Endothelial cell of umbilical vein (primary cell): ENCODE data around the gene ADGRG4.

Source experiments
- CTCF ChIP-seq, 2 donors: IDR thresholded peaks; 1 replicate in 1 of 2; 2 replicates in 1 of 2; pipeline ENCODE4 v1.5.1; 2011; ENCODE audit warnings: low read length in 2 of 2, mild to moderate bottlenecking in 2 of 2, moderate library complexity in 2 of 2, control low read depth in 1 of 2, inconsistent platforms in 1 of 2, low read depth in 1 of 2; ENCODE audit not compliant: insufficient read depth in 1 of 2; ENCODE audit errors: extremely low read depth in 1 of 2
- FOS ChIP-seq: IDR thresholded peaks from 2 replicates; pipeline ENCODE4 v1.6.1; 2011; ENCODE audit warnings: mild to moderate bottlenecking, low read length, moderate library complexity, borderline replicate concordance; ENCODE audit not compliant: insufficient read depth
- GATA2 ChIP-seq: IDR thresholded peaks from 2 replicates; pipeline ENCODE4 v1.7.0; 2011; ENCODE audit warnings: low read depth, mild to moderate bottlenecking, moderate library complexity, mixed read lengths, low read length; ENCODE audit not compliant: insufficient read length, insufficient read depth
- MAX ChIP-seq: IDR thresholded peaks from 2 replicates; pipeline ENCODE4 v1.6.1; 2011; ENCODE audit not compliant: insufficient read depth, insufficient read length
- POLR2A ChIP-seq: IDR thresholded peaks from 2 replicates; pipeline ENCODE4 v1.6.1; 2012; ENCODE audit warnings: low read depth, mild to moderate bottlenecking, control low read depth, low read length
- POLR2AphosphoS5 ChIP-seq: IDR thresholded peaks from 2 replicates; pipeline ENCODE4 v1.6.1; 2012; ENCODE audit warnings: low read depth, mild to moderate bottlenecking, control low read depth, low read length, moderate library complexity; ENCODE audit not compliant: insufficient read depth

DNA sequence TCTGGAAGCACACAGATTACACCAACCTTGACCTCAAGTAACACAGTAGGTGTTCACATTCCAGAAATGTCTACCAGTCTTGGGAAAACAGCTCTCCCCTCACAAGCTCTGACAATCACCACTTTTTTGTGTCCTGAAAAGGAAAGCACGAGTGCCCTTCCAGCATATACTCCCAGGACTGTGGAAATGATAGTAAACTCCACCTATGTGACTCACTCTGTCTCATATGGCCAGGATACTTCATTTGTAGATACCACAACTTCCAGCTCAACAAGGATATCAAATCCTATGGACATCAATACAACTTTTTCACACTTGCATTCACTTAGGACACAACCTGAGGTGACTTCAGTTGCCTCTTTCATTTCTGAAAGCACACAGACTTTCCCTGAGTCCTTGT, 46.9 kb downstream of the ADGRG4 start:
- TF ChIP-seq CTCF (IDR thresholded peaks at IDR 0.05; ENCODE audit: extremely low read depth in 1 of 2, insufficient read depth in 1 of 2, low read depth in 1 of 2, low read length in 2 of 2) (no peak), GATA2 (no peak), POLR2AphosphoS5 (no peak), FOS (no peak), POLR2A (no peak), MAX (no peak)
